GM10266 (cell line): ENCODE measurements around the gene HOXD10.

Experiments
- DNase-seq: peaks from one replicate; pipeline ENCODE4 v3.0.0; 2012; ENCODE audit errors: extremely low spot score
- CTCF ChIP-seq: IDR thresholded peaks from 2 replicates; pipeline ENCODE4 v1.5.1; 2012; ENCODE audit warnings: mild to moderate bottlenecking, low read depth; ENCODE audit not compliant: control insufficient read depth, insufficient read depth; ENCODE audit errors: missing control alignments

HOXD10 gene

GRCh38 chr2:176133389-176133788 lies 16.8 kb downstream of the HOXD10 start:
- DNase-seq: no peak
- TF ChIP-seq CTCF: no peak

GRCh38 chr2:176134035-176134434 lies 17.5 kb downstream of the HOXD10 start:
- TF ChIP-seq CTCF: no peak
- no peak for DNase-seq

GRCh38 chr2:176135035-176135440 lies 18.5 kb downstream of the HOXD10 start:
- DNase-seq: no peak
- TF ChIP-seq CTCF: no peak

GRCh38 chr2:176136374-176137251 lies 20.0 kb downstream of the HOXD10 start:
- no peak for TF ChIP-seq CTCF
- no peak for DNase-seq

GRCh38 chr2:176137252-176137580 lies 20.6 kb downstream of the HOXD10 start:
- DNase-seq: no peak
- no peak for TF ChIP-seq CTCF

- TF ChIP-seq CTCF: no peak
- DNase-seq: no peak
Observed at GRCh38 chr2:176137906-176138305, 21.3 kb downstream of the HOXD10 start.

GRCh38 chr2:176138526-176138922 lies 21.9 kb downstream of the HOXD10 start:
- DNase-seq: no peak
- no peak for TF ChIP-seq CTCF
